B cell (primary cell): ENCODE data around the gene EPN1. TPM values are rescaled to one million over a fixed set of nuclear protein-coding genes. Genes with fewer than 3 reads are reported as not detected.

Source experiments
- ATAC-seq: fragments of 200-7000 bp; cut with Tn5 transposase; one replicate; pipeline ENCODE4 v1.10.0; 2021; ENCODE audit warnings: low read depth, mild to moderate bottlenecking, moderate number of reproducible peaks, moderate library complexity
- CTCF ChIA-PET: fragments of 350-600 bp; sonication (Branson Sonifier 250); formaldehyde crosslinking; loops from one replicate; lab custom pipeline; 2021; ENCODE audit warnings: antibody characterized with exemption, inconsistent platforms; lab: Charles Lee
- POLR2A ChIA-PET: fragments of 350-600 bp; sonication (Branson Sonifier 250); formaldehyde crosslinking; loops from one replicate; lab custom pipeline; 2021; ENCODE audit warnings: antibody characterized with exemption; lab: Charles Lee
- DNase-seq: peaks from one replicate; pipeline ENCODE4 v3.0.0; 2013
- H2AFZ ChIP-seq: 2 replicates; pipeline ENCODE4 v1.6.1; 2012; ENCODE audit warnings: mild to moderate bottlenecking, low read depth, low read length; ENCODE audit not compliant: insufficient read depth, poor library complexity, severe bottlenecking
- H3K27ac ChIP-seq, 2 donors: 1 replicate in 1 of 2; 2 replicates in 1 of 2; pipeline ENCODE4 v1.5.1; 2012 to 2013; ENCODE audit warnings: low read length in 2 of 2, mild to moderate bottlenecking in 2 of 2, moderate library complexity in 1 of 2
- H3K27me3 ChIP-seq, 4 experiments: fragments of 200-600 bp in 1 of 4; sonication (generic) in 1 of 4; replicated peaks in 1 of 4; 1 replicate in 2 of 4; 2 replicates in 2 of 4; pipeline versions ENCODE4 v1.6.1 to v1.7.0; 2013 to 2016; ENCODE audit warnings: low read length in 3 of 4, mild to moderate bottlenecking in 2 of 4, mixed read lengths in 1 of 4, moderate library complexity in 1 of 4; ENCODE audit not compliant: insufficient read depth in 4 of 4, control insufficient read depth in 3 of 4; ENCODE audit errors: control extremely low read depth in 1 of 4
- H3K36me3 ChIP-seq, 2 experiments: replicated peaks in 1 of 2; 1 replicate in 1 of 2; 2 replicates in 1 of 2; pipeline versions ENCODE4 v1.6.1 to v1.7.1; 2013; ENCODE audit warnings: low read length in 1 of 2; ENCODE audit not compliant: insufficient read depth in 2 of 2, control insufficient read depth in 1 of 2; ENCODE audit errors: control extremely low read depth in 1 of 2, extremely low read depth in 1 of 2
- H3K4me1 ChIP-seq, 2 donors: fragments of 200-600 bp in 1 of 2; sonication (generic) in 1 of 2; 1 replicate in 1 of 2; 2 replicates in 1 of 2; pipeline versions ENCODE4 v1.5.1 to v1.6.1; 2013 to 2017; ENCODE audit warnings: low read length in 2 of 2; ENCODE audit not compliant: control insufficient read depth in 2 of 2, insufficient read depth in 2 of 2
- H3K4me2 ChIP-seq: replicated peaks from 2 replicates; pipeline ENCODE3; 2012; ENCODE audit warnings: mild to moderate bottlenecking, low read depth, low read length; ENCODE audit not compliant: poor library complexity, severe bottlenecking
- H3K4me3 ChIP-seq, 5 experiments: fragments of 200-600 bp in 1 of 5; sonication (generic) in 1 of 5; 1 replicate in 3 of 5; 2 replicates in 2 of 5; pipeline versions ENCODE4 v1.5.1 to v1.7.0; 2011 to 2016; ENCODE audit warnings: low read length in 4 of 5, mild to moderate bottlenecking in 4 of 5, low read depth in 2 of 5, control low read depth in 1 of 5, moderate library complexity in 1 of 5; ENCODE audit not compliant: insufficient read depth in 1 of 5; ENCODE audit errors: control extremely low read depth in 1 of 5, extremely low read depth in 1 of 5
- H3K79me2 ChIP-seq: fragments of 200-600 bp; sonication (generic); one replicate; pipeline ENCODE4 v1.6.0; 2016; ENCODE audit warnings: low read length; ENCODE audit not compliant: control insufficient read depth, insufficient read depth
- H3K9ac ChIP-seq: fragments of 200-600 bp; sonication (generic); 2 replicates; pipeline ENCODE4 v1.6.1; 2017; ENCODE audit warnings: mild to moderate bottlenecking, low read length, moderate library complexity
- H3K9me3 ChIP-seq, 3 donors: one replicate each; pipeline versions ENCODE4 v1.6.1 to v1.7.1; 2013; ENCODE audit warnings: low read length in 2 of 3; ENCODE audit not compliant: control insufficient read depth in 2 of 3, insufficient read depth in 1 of 3; ENCODE audit errors: control extremely low read depth in 1 of 3
- H4K20me1 ChIP-seq: 2 replicates; pipeline ENCODE4 v1.6.0; 2012; ENCODE audit warnings: mild to moderate bottlenecking, low read length; ENCODE audit not compliant: insufficient read depth, control insufficient read depth, poor library complexity, severe bottlenecking
- H3K27ac Mint-ChIP-seq: one replicate; pipeline ENCODE4 v1.8.0; 2021; ENCODE audit warnings: mixed read lengths
- H3K27me3 Mint-ChIP-seq: one replicate; pipeline ENCODE4 v1.8.0; 2021; ENCODE audit warnings: mixed read lengths
- H3K4me1 Mint-ChIP-seq: one replicate; pipeline ENCODE4 v1.8.0; 2021; ENCODE audit warnings: mixed read lengths
- H3K4me3 Mint-ChIP-seq: one replicate; pipeline ENCODE4 v1.8.0; 2021; ENCODE audit warnings: mixed read lengths
- H3K9me3 Mint-ChIP-seq: one replicate; pipeline ENCODE4 v1.8.0; 2022; ENCODE audit warnings: mixed read lengths; ENCODE audit not compliant: insufficient read depth
- CTCF ChIP-seq: fragments of 200-600 bp; IDR thresholded peaks from one replicate; pipeline ENCODE4 v1.8.0; 2022; ENCODE audit warnings: antibody characterized with exemption, mild to moderate bottlenecking
- EZH2 ChIP-seq: IDR thresholded peaks from 2 replicates; pipeline ENCODE4 v1.6.1; 2012; ENCODE audit warnings: borderline replicate concordance, low read depth, mild to moderate bottlenecking, moderate library complexity, low read length; ENCODE audit not compliant: insufficient read depth, poor library complexity, severe bottlenecking
- WGBS: methylation state at CpG from one replicate; pipeline ENCODE4 v1.1.5; 2013; ENCODE audit warnings: missing lambda C conversion rate; ENCODE audit not compliant: insufficient coverage; 5-methylcytosine and 5-hydroxymethylcytosine counted together
- intact Hi-C: fragments of 100-400 bp; cut with micrococcal nuclease; formaldehyde crosslinking; loops from one replicate; pipeline ENCODE4 v1.10.0; 2022
- polyA plus RNA-seq: library from polyadenylated mRNA; depleted of rRNA; stranded (reverse); fragments of >200 nt; gene quantifications from 2 replicates; pipeline ENCODE4 v1.2.3, GENCODE V29; 2012
- total RNA-seq, 2 donors: library from RNA; stranded (reverse); fragments of 120-200 nt in 1 of 2; gene quantifications; 1 replicate in 1 of 2; 2 replicates in 1 of 2; pipeline versions ENCODE4 v1.2.3 to v1.2.4, GENCODE V29; 2013 to 2022

The EPN1 gene
- total and polyA plus RNA-seq, 2 donors (not counting 1 experiment from before 2014, with no cell fraction given), result 54.4 to 63.9 TPM

GRCh38 chr19:55672418-55672817, 2.6 kb upstream of the EPN1 start:
- 90% methylated on average over 2 of the region's 5 CpGs for WGBS
- Mint-ChIP-seq H3K4me1 (peaks cover 48% of the 10 kb centered on the region), H3K27ac (peak overlapping the region; percentile 46), H3K27me3 (no peaks in the 10 kb centered on the region), H3K4me3 (no peak overlapping the region), H3K9me3 (no peaks in the 10 kb centered on the region)
- peaks cover 76% of the 10 kb centered on the region for H4K20me1 ChIP-seq
- no peak overlapping the region for H3K4me2 ChIP-seq
- H3K27ac ChIP-seq, result no peak overlapping the region
- DNase-seq, result no peak
- H3K9me3 ChIP-seq, result no peaks in the 10 kb centered on the region
- H3K36me3 ChIP-seq, result peaks cover 0 to 63% of the 10 kb centered on the region in 2 experiments
- H3K4me1 ChIP-seq, result peaks cover 18 to 32% of the 10 kb centered on the region in 2 donors
- intact Hi-C loops, result no loop called here
- no peak overlapping the region for H3K9ac ChIP-seq
- peaks cover 70% of the 10 kb centered on the region for H3K79me2 ChIP-seq
- ChIA-PET POLR2A (no interaction called here), CTCF (interaction anchor here (1.0 to 3.7 kb wide), 6 partner anchors 15 to 137 kb away, joined by 4 to 46 read pairs (median 5); partner anchors contain the start of gene CCDC106)
- TF ChIP-seq CTCF (no peak), EZH2 (no peak)
- no peak for ATAC-seq
- no peaks in the 10 kb centered on the region for H3K27me3 ChIP-seq
- H3K4me3 ChIP-seq, result no peak overlapping the region
- no peak overlapping the region for H2AFZ ChIP-seq

GRCh38 chr19:55673465-55673864, 1.6 kb upstream of the EPN1 start:
- Histone ChIP-seq H3K9me3 (no peaks in the 10 kb centered on the region), H4K20me1 (peaks cover 73% of the 10 kb centered on the region), H3K79me2 (peaks cover 68% of the 10 kb centered on the region), H2AFZ (no peak overlapping the region), H3K9ac (no peak overlapping the region), H3K27ac (peak overlapping the region in 1 of 2 donors; percentile 29), H3K27me3 (no peaks in the 10 kb centered on the region), H3K4me2 (no peak overlapping the region), H3K36me3 (peaks cover 0 to 57% of the 10 kb centered on the region in 2 experiments), H3K4me1 (peaks cover 28 to 43% of the 10 kb centered on the region in 2 donors), H3K4me3 (no peak overlapping the region)
- peak overlapping the region; percentile 79 for H3K27ac Mint-ChIP-seq
- intact Hi-C loops, result no loop called here
- no peaks in the 10 kb centered on the region for H3K9me3 Mint-ChIP-seq
- ChIA-PET POLR2A (interaction anchor here (1.1 kb wide), 1 partner anchor 36 kb away, joined by 3 read pairs; no protein-coding TSS in a partner anchor), CTCF (interaction anchor here (0.9 to 3.7 kb wide), 5 partner anchors 11 to 41 kb away, joined by 3 to 46 read pairs (median 4); partner anchors contain the start of genes CCDC106 and U2AF2)
- WGBS, result no CpG with 5 or more reads among the region's 9 CpGs
- peaks cover 58% of the 10 kb centered on the region for H3K4me1 Mint-ChIP-seq
- no peaks in the 10 kb centered on the region for H3K27me3 Mint-ChIP-seq
- DNase-seq (no peak), ATAC-seq (no peak)
- H3K4me3 Mint-ChIP-seq, result peak overlapping the region; percentile 63
- TF ChIP-seq EZH2 (no peak), CTCF (no peak)
